ENCODE results near the gene PLA2G7.

- TF ChIP-seq CTCF (IDR thresholded peaks at IDR 0.05) (no peak), POLR2A (IDR thresholded peaks at IDR 0.05) (no peak)
These were observed 58.4 kb downstream of the PLA2G7 start for GRCh38 chr6:46676604-46677313.
